ENCODE measurements around the gene ISOC2.
A peak's percentile ranks its signal among the peaks of the same experiment; 100 is the strongest.

Gene ISOC2

GRCh38 chr19:55473225-55474012, 12.0 kb upstream of the ISOC2 start:
- no peak for DNase-seq (ENCODE audit: low read depth)
- no peak overlapping the region for H3K4me3 ChIP-seq (ENCODE audit: low read length)
- TF ChIP-seq, protein P1, sequence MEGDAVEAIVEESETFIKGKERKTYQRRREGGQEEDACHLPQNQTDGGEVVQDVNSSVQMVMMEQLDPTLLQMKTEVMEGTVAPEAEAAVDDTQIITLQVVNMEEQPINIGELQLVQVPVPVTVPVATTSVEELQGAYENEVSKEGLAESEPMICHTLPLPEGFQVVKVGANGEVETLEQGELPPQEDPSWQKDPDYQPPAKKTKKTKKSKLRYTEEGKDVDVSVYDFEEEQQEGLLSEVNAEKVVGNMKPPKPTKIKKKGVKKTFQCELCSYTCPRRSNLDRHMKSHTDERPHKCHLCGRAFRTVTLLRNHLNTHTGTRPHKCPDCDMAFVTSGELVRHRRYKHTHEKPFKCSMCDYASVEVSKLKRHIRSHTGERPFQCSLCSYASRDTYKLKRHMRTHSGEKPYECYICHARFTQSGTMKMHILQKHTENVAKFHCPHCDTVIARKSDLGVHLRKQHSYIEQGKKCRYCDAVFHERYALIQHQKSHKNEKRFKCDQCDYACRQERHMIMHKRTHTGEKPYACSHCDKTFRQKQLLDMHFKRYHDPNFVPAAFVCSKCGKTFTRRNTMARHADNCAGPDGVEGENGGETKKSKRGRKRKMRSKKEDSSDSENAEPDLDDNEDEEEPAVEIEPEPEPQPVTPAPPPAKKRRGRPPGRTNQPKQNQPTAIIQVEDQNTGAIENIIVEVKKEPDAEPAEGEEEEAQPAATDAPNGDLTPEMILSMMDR (conservative IDR thresholded peaks at IDR 0.05; ENCODE audit: low read length): no peak

- DNase-seq (ENCODE audit: low read depth): peak; percentile 86
- TF ChIP-seq, protein P1 (conservative IDR thresholded peaks at IDR 0.05; ENCODE audit: low read length): no peak
- H3K4me3 ChIP-seq (ENCODE audit: low read length): no peak overlapping the region
Observed at GRCh38 chr19:55472463-55472862, 11.0 kb upstream of the ISOC2 start.

DNA sequence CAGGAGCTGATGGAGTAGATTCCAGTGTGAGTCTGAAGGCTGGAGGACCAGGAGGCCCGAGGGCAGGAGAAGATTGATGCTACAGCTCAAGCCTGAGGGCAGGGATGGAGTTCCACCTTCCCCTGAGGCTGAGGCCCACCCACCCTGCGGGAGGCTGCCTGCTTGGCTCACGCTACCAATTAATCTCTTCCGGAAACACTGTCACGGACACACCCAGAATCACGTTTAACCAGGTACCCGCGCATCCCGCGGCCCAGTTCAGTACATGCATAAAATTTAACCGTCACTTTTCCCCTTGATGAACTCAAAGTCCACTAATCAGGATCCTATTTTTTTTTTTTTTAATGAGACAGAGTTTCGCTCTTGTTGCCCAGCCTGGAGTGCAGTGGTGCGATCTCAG, 9.8 kb upstream of the ISOC2 start:
- no peak overlapping the region for H3K4me3 ChIP-seq (ENCODE audit: low read length)
- TF ChIP-seq, protein P1 (conservative IDR thresholded peaks at IDR 0.05; ENCODE audit: low read length): no peak

GRCh38 chr19:55468054-55468393, 6.6 kb upstream of the ISOC2 start:
- no peak overlapping the region for H3K4me3 ChIP-seq (ENCODE audit: low read length)
- TF ChIP-seq, protein P1 (conservative IDR thresholded peaks at IDR 0.05; ENCODE audit: low read length): no peak

More for the DNA sequence above, 9.8 kb upstream of the ISOC2 start:
- no peak for DNase-seq (ENCODE audit: low read depth)

GRCh38 chr19:55467236-55468053, 6.0 kb upstream of the ISOC2 start:
- no peak overlapping the region for H3K4me3 ChIP-seq (ENCODE audit: low read length)
- DNase-seq (ENCODE audit: low read depth): peak; percentile 86
- TF ChIP-seq, protein P1 (conservative IDR thresholded peaks at IDR 0.05; ENCODE audit: low read length): peak; percentile 63

More at GRCh38 chr19:55468054-55468393, 6.6 kb upstream of the ISOC2 start:
- DNase-seq (ENCODE audit: low read depth): no peak

GRCh38 chr19:55466241-55466614, 4.8 kb upstream of the ISOC2 start:
- TF ChIP-seq, protein P1 (conservative IDR thresholded peaks at IDR 0.05; ENCODE audit: low read length): no peak
- H3K4me3 ChIP-seq (ENCODE audit: low read length): no peak overlapping the region
- DNase-seq (ENCODE audit: low read depth): no peak

All from AG10803 (cell line).